ENCODE results near the gene PLPPR4. TPM values are rescaled to one million over a fixed set of nuclear protein-coding genes. Genes with fewer than 3 reads are reported as not detected.

PLPPR4 gene
- total and polyA plus RNA-seq, 2 of the 4 experiments (the other 2 are of a cell fraction): 4.5 to 7.0 TPM

GRCh38 chr1:99218572-99218971 lies 45.7 kb upstream of the PLPPR4 start:
- H3K9me3 ChIP-seq (ENCODE audit: control insufficient read depth, insufficient read depth, low read length): no peaks in the 10 kb centered on the region; the same call in 1 of the 2 replicates
- no peak overlapping the region for H3K18ac ChIP-seq (ENCODE audit: low read depth, low read length)
- no peak overlapping the region for H3K23ac ChIP-seq (ENCODE audit: low read depth, low read length)
- H2BK20ac ChIP-seq (ENCODE audit: low read depth, low read length): no peak overlapping the region
- no TSS peak for BruUV-seq (replicated peaks)
- H4K8ac ChIP-seq (ENCODE audit: low read depth in 2 of 2, low read length in 2 of 2): no peak overlapping the region
- CTCF ChIA-PET: no interaction called here
- no peak overlapping the region for H2AK9ac ChIP-seq (replicated peaks; ENCODE audit: low read depth, low read length, poor library complexity)
- DNase-seq (no peak), ATAC-seq (ENCODE audit: low read depth) (no peak)
- no peaks in the 10 kb centered on the region for H3K9me1 ChIP-seq (ENCODE audit: insufficient read depth, low read length)
- H2BK15ac ChIP-seq (ENCODE audit: low read depth, low read length): no peak overlapping the region
- H3K27me3 ChIP-seq (ENCODE audit: control insufficient read depth, insufficient read depth, low read length): no peaks in the 10 kb centered on the region
- H3K4me2 ChIP-seq (ENCODE audit: low read depth, low read length): no peak overlapping the region
- H3K79me1 ChIP-seq (ENCODE audit: low read depth in 1 of 2, low read length in 2 of 2): no peaks in the 10 kb centered on the region
- dilution Hi-C loops (cut with HindIII; ENCODE audit: low sequenced_read_pairs, unreplicated experiment) (no loop called here), intact Hi-C loops (cut with micrococcal nuclease) (no loop called here), in situ Hi-C loops (cut with MboI; ENCODE audit: low sequenced_read_pairs) (no loop called here)
- H3K4ac ChIP-seq (ENCODE audit: low read depth, low read length): no peak overlapping the region
- no peaks in the 10 kb centered on the region; the same call in 1 of the 2 replicates for H3K4me1 ChIP-seq (ENCODE audit: control insufficient read depth, insufficient read depth, low read length)
- H4K5ac ChIP-seq (ENCODE audit: low read depth, low read length): no peak overlapping the region
- no peak overlapping the region for H2BK5ac ChIP-seq (ENCODE audit: low read depth, low read length, poor library complexity, severe bottlenecking)
- no peak overlapping the region for H2AK5ac ChIP-seq (ENCODE audit: low read depth, low read length)
- no CpG with 5 or more reads among the region's 4 CpGs for WGBS, 2 experiments (ENCODE audit: extremely low coverage in 2 of 2, insufficient read length in 1 of 2)
- H3K9ac ChIP-seq (ENCODE audit: low read depth, low read length): no peak overlapping the region
- no peaks in the 10 kb centered on the region for H4K20me1 ChIP-seq (ENCODE audit: insufficient read depth, low read length)
- no peak overlapping the region for H3K14ac ChIP-seq (replicated peaks; ENCODE audit: low read depth, low read length)
- no peak overlapping the region for H4K91ac ChIP-seq (ENCODE audit: insufficient read depth, low read depth, low read length)
- TF ChIP-seq FOS (IDR thresholded peaks at IDR 0.05; ENCODE audit: low read depth, low read length): no peak
- no peak for TF ChIP-seq NFE2L2 (IDR thresholded peaks at IDR 0.05; ENCODE audit: low read depth, low read length)
- no peak for TF ChIP-seq RCOR1 (IDR thresholded peaks at IDR 0.05; ENCODE audit: insufficient replicate concordance, low read length)
- TF ChIP-seq CHD1 (IDR thresholded peaks at IDR 0.05; ENCODE audit: low read depth, low read length): no peak
- TF ChIP-seq MAZ (IDR thresholded peaks at IDR 0.05; ENCODE audit: borderline replicate concordance, low read depth, low read length): no peak
- TF ChIP-seq CTCF (conservative IDR thresholded peaks at IDR 0.05; ENCODE audit: low read depth, low read length): no peak
- TF ChIP-seq MAFK (IDR thresholded peaks at IDR 0.05; ENCODE audit: low read depth, low read length): no peak
- no peak for TF ChIP-seq CEBPB (IDR thresholded peaks at IDR 0.05; ENCODE audit: low read depth, low read length)
- no peak for TF ChIP-seq RFX5 (IDR thresholded peaks at IDR 0.05; ENCODE audit: low read depth, low read length)
- TF ChIP-seq USF2 (IDR thresholded peaks at IDR 0.05; ENCODE audit: low read depth, low read length): no peak
- no peak for TF ChIP-seq RAD21 (IDR thresholded peaks at IDR 0.05; ENCODE audit: low read length)
- no peak for TF ChIP-seq SMC3 (IDR thresholded peaks at IDR 0.05; ENCODE audit: low read depth, low read length)
- no peak for TF ChIP-seq BHLHE40 (IDR thresholded peaks at IDR 0.05; ENCODE audit: low read depth, low read length)
- no peak for TF ChIP-seq POLR2A (IDR thresholded peaks at IDR 0.05; ENCODE audit: low read depth, low read length)
- no peak for TF ChIP-seq ELK1 (IDR thresholded peaks at IDR 0.05; ENCODE audit: borderline replicate concordance, low read depth, low read length)
- TF ChIP-seq MXI1 (IDR thresholded peaks at IDR 0.05; ENCODE audit: borderline replicate concordance, low read depth, low read length): no peak
- POLR2A ChIA-PET (ENCODE audit: unreplicated experiment): no interaction called here
- H2AFZ ChIP-seq (replicated peaks; ENCODE audit: low read length, poor library complexity): no peak overlapping the region
- no peak overlapping the region for H3K56ac ChIP-seq (ENCODE audit: extremely low read depth, insufficient read depth, low read length)
- no peak overlapping the region for H3K4me3 ChIP-seq (ENCODE audit: insufficient read depth, low read depth, low read length)
- H3K27ac ChIP-seq (ENCODE audit: insufficient read depth, low read length): no peak overlapping the region
- no peaks in the 10 kb centered on the region for H3K36me3 ChIP-seq (ENCODE audit: control insufficient read depth, insufficient read depth, low read length)
- no peak overlapping the region for H2BK120ac ChIP-seq (ENCODE audit: low read depth, low read length)

Measured in IMR-90 (cell line).